ENCODE results near the gene RYR3.

RYR3 gene

GRCh38 chr15:33649217-33649933 lies 338.6 kb downstream of the RYR3 start:
- DNase-seq (ENCODE audit: low spot score): no peak

DNA sequence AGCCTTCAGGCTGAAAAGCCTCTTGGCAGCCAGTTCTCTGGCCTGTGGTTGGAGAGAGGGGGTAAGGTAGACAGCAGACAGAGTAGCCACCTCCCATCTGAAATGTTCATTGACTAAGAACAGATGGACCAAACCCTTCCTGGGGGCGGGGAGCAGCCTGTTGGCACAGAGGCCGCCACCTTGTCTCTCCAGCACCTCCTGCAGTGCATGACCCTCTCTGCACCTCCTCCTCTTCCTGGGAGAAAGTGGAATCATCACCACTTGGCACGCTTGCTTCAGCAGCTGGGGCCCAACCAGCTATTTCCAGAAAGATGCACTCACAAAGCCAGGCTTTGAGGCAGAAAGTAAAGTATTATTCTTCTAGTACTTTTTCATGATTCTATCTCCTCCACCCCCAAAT lies 344.1 kb downstream of the RYR3 start:
- DNase-seq (ENCODE audit: low spot score): no peak

DNA sequence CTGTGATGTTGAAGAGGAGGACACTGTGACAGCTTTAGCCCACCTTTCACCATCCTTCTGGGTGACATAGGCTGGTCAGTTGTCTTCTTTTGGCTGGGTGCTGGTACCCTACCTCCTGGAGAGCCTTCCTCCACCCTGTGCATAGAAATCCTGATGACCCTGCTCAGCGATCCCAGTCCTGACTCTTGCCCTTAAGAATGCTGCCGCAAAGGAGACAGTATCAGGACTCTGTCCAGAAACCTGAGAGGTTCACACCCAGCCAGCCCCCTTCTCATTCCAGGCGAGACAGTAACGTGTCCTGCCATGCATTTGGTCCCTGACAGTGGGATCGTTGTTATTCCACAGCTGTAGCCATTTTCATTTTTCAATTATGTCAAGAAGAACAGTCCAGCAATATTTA lies 344.7 kb downstream of the RYR3 start:
- no peak for DNase-seq (ENCODE audit: low spot score)

DNA sequence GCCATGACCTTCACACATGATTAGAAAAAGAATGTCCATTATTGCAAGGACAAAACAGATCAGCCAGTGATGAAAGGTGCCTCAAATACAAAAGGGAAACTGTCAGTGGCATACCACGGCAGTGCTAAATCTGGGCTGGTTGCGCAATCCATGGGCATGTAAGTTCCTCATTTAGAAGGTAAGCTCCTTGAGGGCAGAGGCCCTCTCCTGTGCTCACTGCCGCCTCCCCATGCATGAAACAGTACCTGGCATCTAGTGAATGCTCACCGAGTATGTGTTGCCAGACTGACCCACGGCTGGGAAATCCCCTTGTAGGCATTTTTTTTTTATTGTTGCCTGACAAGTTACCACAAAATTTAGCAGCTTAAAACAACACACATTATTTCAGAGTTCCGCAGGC lies 345.4 kb downstream of the RYR3 start:
- no peak for DNase-seq (ENCODE audit: low spot score)

DNA sequence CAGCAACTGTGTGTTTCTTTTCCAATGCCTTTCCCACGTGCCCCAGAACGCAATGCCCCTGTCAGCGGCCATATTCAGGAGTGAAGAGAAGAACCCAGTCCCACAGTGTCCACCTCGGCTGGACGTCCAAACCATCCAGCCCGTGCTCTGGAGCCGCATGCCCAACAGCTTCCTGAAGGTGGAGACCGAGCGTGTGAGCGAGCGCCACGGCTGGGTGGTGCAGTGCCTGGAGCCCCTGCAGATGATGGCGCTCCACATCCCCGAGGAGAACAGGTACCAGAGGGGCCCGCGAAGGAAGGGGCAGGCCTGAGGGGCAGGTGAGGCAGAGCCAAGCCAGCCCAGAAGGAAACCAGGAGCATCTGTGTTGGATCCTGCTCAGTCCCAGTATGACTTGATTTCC lies 349.4 kb downstream of the RYR3 start:
- no peak for DNase-seq (ENCODE audit: low spot score)

DNA sequence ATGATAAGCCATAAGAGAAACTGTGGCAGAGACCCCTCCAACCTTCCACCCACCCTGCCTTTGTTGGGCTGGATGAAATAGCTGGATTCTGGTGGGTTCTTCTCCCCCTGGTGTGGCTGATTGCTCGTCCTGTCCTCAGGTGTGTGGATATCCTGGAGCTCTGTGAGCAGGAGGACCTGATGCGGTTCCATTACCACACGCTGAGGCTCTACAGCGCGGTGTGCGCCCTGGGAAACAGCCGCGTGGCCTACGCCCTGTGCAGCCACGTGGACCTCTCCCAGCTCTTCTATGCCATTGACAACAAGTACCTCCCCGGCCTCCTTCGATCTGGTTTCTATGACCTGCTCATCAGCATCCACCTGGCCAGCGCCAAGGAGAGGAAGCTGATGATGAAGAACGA lies 351.2 kb downstream of the RYR3 start:
- no peak for DNase-seq (ENCODE audit: low spot score)

- DNase-seq (ENCODE audit: low spot score): no peak
Observed at GRCh38 chr15:33664947-33665346, 354.2 kb downstream of the RYR3 start.

DNA sequence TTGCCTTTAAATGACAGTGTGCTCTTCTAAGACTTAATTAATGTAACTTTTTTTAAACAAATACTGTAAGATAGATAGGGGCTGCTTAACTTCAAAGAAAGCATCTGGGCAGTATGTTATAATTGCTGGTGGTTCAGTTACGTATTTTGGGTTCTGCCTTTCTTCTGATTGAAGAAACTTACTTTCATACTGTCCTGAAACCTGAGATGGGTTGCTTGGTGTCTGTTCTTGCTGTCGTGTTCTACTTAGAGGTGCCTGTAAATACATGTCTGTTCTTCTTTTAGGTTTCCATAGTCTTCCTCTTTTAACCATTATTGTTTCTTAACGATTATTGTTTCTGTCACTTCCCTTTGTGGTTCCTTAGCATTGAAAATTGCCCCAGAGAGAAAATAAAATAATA lies 359.8 kb downstream of the RYR3 start:
- no peak for DNase-seq (ENCODE audit: low spot score)

- no peak for DNase-seq (ENCODE audit: low spot score)
Observed at GRCh38 chr15:33671456-33671855, 360.7 kb downstream of the RYR3 start.

DNA sequence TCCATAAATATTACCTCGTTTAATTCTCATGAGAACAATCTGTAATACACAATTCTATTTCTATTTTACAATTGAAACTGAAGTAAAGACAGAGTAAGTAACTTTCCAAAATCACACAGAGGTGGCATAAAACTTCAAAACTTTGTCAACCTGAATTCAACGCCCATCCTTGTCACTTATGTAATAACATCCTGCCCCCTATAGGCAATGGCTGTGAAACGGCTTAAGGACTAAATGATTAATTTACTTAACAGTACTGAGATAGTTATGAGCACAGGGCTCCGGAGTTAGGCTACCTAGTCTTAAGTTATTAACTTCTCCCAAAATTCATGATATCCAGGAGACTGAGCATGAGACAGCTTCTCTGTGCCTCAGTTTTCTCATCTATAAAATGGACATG lies 364.5 kb downstream of the RYR3 start:
- no peak for DNase-seq (ENCODE audit: low spot score)

DNA sequence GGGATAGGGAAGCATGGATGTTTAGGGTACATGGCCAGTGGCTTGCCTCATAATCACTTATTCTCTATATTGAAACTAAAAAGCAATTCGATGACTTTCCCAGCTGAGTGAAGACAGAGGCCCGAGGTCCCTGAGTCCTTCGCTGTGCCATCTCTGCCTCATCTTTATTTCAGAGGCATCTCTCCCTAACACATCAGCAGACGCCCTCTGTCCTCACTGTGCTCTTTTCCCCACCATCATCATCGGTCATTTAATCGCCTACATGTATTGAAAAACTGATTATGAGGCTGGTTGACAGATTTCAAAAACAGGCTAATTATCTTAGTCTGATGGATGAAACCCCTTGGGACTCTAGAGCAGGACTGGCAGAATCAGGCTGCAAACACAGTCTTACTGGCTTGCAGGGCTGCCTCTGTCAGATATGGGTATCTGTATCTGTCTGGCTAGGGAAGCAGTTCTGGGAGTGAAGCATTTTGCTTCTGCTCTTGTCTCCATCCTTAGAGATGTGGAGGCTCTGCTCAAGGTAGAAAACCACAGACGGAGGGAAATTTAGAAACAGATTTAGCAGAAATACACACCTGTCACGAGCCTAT lies 366.6 kb downstream of the RYR3 start:
- DNase-seq (ENCODE audit: low spot score): no peak

GRCh38 chr15:33678176-33678575 lies 367.4 kb downstream of the RYR3 start:
- no peak for DNase-seq (ENCODE audit: low spot score)

- DNase-seq (ENCODE audit: low spot score): no peak
Observed at GRCh38 chr15:33678602-33679001, 367.8 kb downstream of the RYR3 start.

DNA sequence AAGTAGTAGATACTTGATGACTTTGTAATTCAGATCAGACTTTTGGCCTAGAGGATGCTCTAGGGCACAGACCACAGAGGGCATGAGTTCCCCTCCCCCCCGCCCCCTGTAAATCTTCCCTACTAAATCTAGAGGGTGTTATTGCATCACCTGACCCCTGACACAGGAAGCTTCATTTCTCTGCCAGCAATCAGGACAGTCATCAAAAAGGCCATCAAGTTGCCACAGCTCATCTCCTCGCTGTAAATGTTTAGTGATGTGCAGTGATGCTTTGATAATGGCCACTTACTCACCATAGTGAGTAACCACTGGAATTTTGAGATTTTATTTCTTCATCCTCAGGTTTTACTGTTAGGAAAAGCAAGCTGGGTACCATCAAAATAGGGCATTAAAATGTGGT lies 368.3 kb downstream of the RYR3 start:
- DNase-seq (ENCODE audit: low spot score): no peak

GRCh38 chr15:33680336-33680735 lies 369.6 kb downstream of the RYR3 start:
- no peak for DNase-seq (ENCODE audit: low spot score)

- no peak for DNase-seq (ENCODE audit: low spot score)
Observed at GRCh38 chr15:33693166-33693800, 382.5 kb downstream of the RYR3 start.

DNA sequence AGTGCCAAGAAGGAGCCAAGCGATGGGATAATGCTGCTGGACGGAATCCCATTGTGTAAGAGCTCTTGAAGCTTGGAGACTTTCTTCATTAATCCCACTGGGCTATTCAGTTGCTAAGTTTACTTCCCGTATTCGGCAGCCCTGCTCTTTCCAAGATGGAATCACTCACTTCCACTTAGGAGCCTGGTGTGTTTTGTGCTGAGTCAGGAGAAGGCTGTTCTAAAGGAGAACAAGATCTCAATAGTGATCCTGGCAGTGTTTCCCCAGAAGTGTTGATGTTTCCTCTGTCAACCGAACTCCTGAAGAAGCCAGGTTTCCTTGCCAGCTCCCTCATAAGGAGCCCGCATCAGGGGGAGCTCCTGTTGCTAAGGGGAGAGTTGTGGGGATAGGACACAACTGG lies 387.4 kb downstream of the RYR3 start:
- no peak for DNase-seq (ENCODE audit: low spot score)

DNA sequence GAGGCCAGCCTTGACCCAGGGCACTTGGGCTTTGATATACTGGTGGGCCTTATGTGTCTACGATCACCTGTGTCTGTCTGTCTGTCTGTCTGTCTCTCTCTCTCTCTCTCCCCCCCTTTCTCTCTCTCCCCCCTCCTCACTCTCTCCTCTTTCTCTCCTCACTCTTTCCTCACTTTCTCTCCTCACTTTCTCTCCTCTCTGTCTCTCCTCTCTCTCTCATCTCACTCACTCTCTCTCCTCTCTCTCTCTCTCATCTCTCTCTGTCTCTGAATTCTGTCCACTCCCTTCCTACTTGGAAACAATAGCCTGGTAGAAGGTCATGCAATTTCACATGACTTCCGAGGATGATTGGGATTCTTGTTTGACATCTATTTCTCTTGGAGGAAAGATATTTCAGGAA lies 388.4 kb downstream of the RYR3 start:
- DNase-seq (ENCODE audit: low spot score): no peak

GRCh38 chr15:33699691-33700447 lies 389.1 kb downstream of the RYR3 start:
- no peak for DNase-seq (ENCODE audit: low spot score)

DNA sequence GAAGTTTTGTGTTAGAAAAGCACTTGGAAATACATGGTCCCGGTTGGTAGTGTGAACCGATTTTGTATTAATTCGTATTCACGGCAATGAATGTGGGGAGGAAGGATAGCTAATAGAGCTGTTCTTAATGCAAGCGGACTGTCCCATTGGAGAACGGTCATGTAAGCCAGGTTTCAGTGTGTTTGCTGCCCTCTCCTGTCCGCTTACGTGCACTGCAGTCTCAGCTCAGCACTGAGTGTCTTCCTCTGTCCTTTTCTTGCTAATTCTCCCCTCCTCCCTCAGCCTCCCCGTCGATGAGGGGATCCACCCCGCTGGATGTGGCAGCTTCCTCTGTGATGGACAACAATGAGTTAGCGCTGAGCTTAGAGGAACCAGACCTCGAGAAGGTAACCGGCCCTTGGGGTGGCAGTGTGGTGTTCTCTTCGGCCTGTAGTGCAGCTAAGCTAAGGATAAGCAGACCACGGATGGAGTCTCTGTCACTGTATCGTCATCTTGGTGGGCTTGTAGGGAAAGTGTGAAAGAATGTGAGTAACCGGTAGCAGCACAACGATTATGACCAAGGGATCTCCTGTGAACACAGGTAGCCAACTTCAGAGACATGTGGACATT lies 390.0 kb downstream of the RYR3 start:
- DNase-seq (ENCODE audit: low spot score): peak; percentile 62

GRCh38 chr15:33701304-33701696 lies 390.5 kb downstream of the RYR3 start:
- DNase-seq (ENCODE audit: low spot score): no peak

DNA sequence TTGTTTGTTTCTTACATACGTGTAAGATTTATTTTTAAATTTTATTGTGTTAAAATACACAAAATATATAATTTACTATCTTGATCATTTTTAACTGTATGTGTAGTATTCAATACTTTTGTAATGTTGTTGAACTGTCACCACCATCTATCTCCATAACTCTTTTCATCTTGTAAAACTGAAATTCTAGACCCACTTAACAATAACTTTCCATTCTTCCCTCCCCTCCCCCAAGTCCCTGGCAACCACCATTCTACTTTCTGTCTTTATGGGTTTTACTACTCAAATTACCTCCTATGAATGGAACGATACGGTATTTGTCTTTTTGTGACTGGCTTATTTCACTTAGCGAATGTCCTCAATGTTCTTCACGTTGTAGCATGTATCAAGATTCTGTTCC lies 395.4 kb downstream of the RYR3 start:
- DNase-seq (ENCODE audit: low spot score): no peak

- no peak for DNase-seq (ENCODE audit: low spot score)
Observed at GRCh38 chr15:33710748-33711147, 400.0 kb downstream of the RYR3 start.

Data from hepatic stellate cell (primary cell).